Natural killer cell (primary cell): Measurements from ENCODE around the gene UNG. TPM values are rescaled to one million over a fixed set of nuclear protein-coding genes. Genes with fewer than 3 reads are reported as not detected.
"Not testable (repeated sequence)": the region's sequence is repeated elsewhere in the genome, so short reads cannot be mapped to it uniquely, and the experiment has no call there.

ENCODE experiments used
- ATAC-seq, 3 donors: fragments of 150-1000 bp in 2 of 3; fragments of 200-7000 bp in 1 of 3; cut with Tn5 transposase; 1 replicate in 1 of 3; 2 replicates in 2 of 3; pipeline ENCODE4 v1.10.0; 2021; ENCODE audit warnings: mild to moderate bottlenecking in 2 of 3, moderate library complexity in 2 of 3
- DNase-seq, 2 donors: peaks; one replicate each; pipeline versions ENCODE4 v3.0.0 to v3.0.0-alpha.2; 2013 to 2021; ENCODE audit warnings: mixed read lengths in 1 of 2
- H3K27ac ChIP-seq: one replicate; pipeline ENCODE4 v1.5.1; 2013; ENCODE audit warnings: mild to moderate bottlenecking, low read length
- H3K27me3 ChIP-seq: one replicate; pipeline ENCODE4 v1.6.1; 2013; ENCODE audit warnings: low read length; ENCODE audit not compliant: control insufficient read depth, insufficient read depth
- H3K36me3 ChIP-seq: one replicate; pipeline ENCODE4 v1.6.1; 2013; ENCODE audit warnings: low read length; ENCODE audit not compliant: control insufficient read depth, insufficient read depth
- H3K4me1 ChIP-seq: one replicate; pipeline ENCODE4 v1.6.1; 2013; ENCODE audit warnings: low read length; ENCODE audit not compliant: control insufficient read depth, insufficient read depth
- H3K4me3 ChIP-seq: one replicate; pipeline ENCODE4 v1.5.1; 2013; ENCODE audit warnings: low read length
- H3K9me3 ChIP-seq: one replicate; pipeline ENCODE4 v1.6.1; 2013; ENCODE audit warnings: low read length; ENCODE audit not compliant: control insufficient read depth, insufficient read depth
- H3K27ac Mint-ChIP-seq, 2 donors: one replicate each; pipeline ENCODE4 v1.8.0; 2022; ENCODE audit warnings: mild to moderate bottlenecking in 2 of 2, mixed read lengths in 2 of 2, moderate library complexity in 1 of 2
- H3K27me3 Mint-ChIP-seq, 2 donors: one replicate each; pipeline ENCODE4 v1.8.0; 2022; ENCODE audit warnings: low read depth in 2 of 2, mixed read lengths in 2 of 2
- H3K36me3 Mint-ChIP-seq: one replicate; pipeline ENCODE4 v1.8.0; 2022; ENCODE audit warnings: mixed read lengths
- H3K4me1 Mint-ChIP-seq, 2 donors: one replicate each; pipeline ENCODE4 v1.8.0; 2022; ENCODE audit warnings: mixed read lengths in 2 of 2
- H3K4me3 Mint-ChIP-seq: one replicate; pipeline ENCODE4 v1.8.0; 2022; ENCODE audit warnings: mild to moderate bottlenecking, moderate library complexity, mixed read lengths
- H3K9me3 Mint-ChIP-seq, 2 donors: one replicate each; pipeline ENCODE4 v1.8.0; 2022; ENCODE audit warnings: mixed read lengths in 2 of 2
- WGBS: methylation state at CpG from one replicate; pipeline ENCODE4 v1.1.7; 2013; ENCODE audit warnings: missing lambda C conversion rate; ENCODE audit not compliant: insufficient coverage; 5-methylcytosine and 5-hydroxymethylcytosine counted together
- intact Hi-C: fragments of 100-400 bp; cut with micrococcal nuclease; formaldehyde crosslinking; loops from one replicate; pipeline ENCODE4 v1.14.2; 2022
- total RNA-seq, 4 donors: library from RNA; stranded (reverse); fragments of 120-200 nt in 1 of 4; gene quantifications; one replicate each; pipeline versions ENCODE4 v1.2.3 to v1.2.4, GENCODE V29; 2013 to 2022
- TF ChIP-seq, protein P1 (sequence below): fragments of 200-600 bp; IDR thresholded peaks from one replicate; pipeline ENCODE4 v1.8.0; 2022; ENCODE audit warnings: antibody characterized with exemption

UNG gene
- total RNA-seq, 3 donors from 2014 or later (not counting 1 experiment from before 2014, with no cell fraction given) = 8.7 to 10.7 (median 9.6) TPM

DNA sequence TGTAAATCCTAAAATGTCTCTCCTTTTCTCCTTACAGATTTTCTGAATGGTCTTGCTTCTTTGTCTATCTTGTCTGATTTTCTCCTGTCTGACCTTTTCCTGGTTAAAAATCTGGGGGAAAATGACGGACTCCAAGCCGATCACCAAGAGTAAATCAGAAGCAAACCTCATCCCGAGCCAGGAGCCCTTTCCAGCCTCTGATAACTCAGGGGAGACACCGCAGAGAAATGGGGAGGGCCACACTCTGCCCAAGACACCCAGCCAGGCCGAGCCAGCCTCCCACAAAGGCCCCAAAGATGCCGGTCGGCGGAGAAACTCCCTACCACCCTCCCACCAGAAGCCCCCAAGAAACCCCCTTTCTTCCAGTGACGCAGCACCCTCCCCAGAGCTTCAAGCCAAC lies 42.0 kb downstream of the UNG start:
- WGBS = 94% methylated on average over 9 of the region's 9 CpGs

DNA sequence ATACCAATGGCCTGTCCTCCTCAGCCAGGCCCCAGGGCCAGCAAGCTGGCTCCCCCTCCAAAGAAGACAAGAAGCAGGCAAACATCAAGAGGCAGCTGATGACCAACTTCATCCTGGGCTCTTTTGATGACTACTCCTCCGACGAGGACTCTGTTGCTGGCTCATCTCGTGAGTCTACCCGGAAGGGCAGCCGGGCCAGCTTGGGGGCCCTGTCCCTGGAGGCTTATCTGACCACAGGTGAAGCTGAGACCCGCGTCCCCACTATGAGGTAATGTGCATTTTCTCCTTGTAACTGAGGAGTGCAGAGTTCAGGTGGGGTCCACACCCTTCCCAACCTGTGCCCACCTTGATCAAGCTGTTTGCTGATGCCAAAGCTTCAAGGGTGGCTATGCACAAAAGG lies 42.4 kb downstream of the UNG start:
- DNase-seq = no peak
- H3K4me3 Mint-ChIP-seq = no peak overlapping the region
- H3K9me3 Mint-ChIP-seq = no peaks in the 10 kb centered on the region
- no peaks in the 10 kb centered on the region for H3K27me3 ChIP-seq
- WGBS = 85% methylated on average over 7 of the region's 7 CpGs
- intact Hi-C loops = no loop called here
- H3K4me1 ChIP-seq = no peaks in the 10 kb centered on the region
- H3K27me3 Mint-ChIP-seq = peaks cover 0 to 3% of the 10 kb centered on the region in 2 donors
- H3K27ac Mint-ChIP-seq = no peak overlapping the region
- H3K27ac ChIP-seq = no peak overlapping the region
- TF ChIP-seq, protein P1, sequence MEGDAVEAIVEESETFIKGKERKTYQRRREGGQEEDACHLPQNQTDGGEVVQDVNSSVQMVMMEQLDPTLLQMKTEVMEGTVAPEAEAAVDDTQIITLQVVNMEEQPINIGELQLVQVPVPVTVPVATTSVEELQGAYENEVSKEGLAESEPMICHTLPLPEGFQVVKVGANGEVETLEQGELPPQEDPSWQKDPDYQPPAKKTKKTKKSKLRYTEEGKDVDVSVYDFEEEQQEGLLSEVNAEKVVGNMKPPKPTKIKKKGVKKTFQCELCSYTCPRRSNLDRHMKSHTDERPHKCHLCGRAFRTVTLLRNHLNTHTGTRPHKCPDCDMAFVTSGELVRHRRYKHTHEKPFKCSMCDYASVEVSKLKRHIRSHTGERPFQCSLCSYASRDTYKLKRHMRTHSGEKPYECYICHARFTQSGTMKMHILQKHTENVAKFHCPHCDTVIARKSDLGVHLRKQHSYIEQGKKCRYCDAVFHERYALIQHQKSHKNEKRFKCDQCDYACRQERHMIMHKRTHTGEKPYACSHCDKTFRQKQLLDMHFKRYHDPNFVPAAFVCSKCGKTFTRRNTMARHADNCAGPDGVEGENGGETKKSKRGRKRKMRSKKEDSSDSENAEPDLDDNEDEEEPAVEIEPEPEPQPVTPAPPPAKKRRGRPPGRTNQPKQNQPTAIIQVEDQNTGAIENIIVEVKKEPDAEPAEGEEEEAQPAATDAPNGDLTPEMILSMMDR = no peak
- no peaks in the 10 kb centered on the region for H3K36me3 ChIP-seq
- ATAC-seq = no peak
- no peak overlapping the region for H3K4me3 ChIP-seq
- no peaks in the 10 kb centered on the region for H3K36me3 Mint-ChIP-seq
- no peaks in the 10 kb centered on the region for H3K4me1 Mint-ChIP-seq
- H3K9me3 ChIP-seq = no peaks in the 10 kb centered on the region

More for the DNA sequence above, 42.0 kb downstream of the UNG start:
- H3K27me3 Mint-ChIP-seq = peaks cover 0 to 3% of the 10 kb centered on the region in 2 donors
- H3K27ac Mint-ChIP-seq = no peak overlapping the region
- H3K4me1 Mint-ChIP-seq = no peaks in the 10 kb centered on the region
- Histone ChIP-seq H3K27me3 (no peaks in the 10 kb centered on the region), H3K4me3 (no peak overlapping the region), H3K9me3 (no peaks in the 10 kb centered on the region), H3K27ac (no peak overlapping the region), H3K4me1 (no peaks in the 10 kb centered on the region), H3K36me3 (no peaks in the 10 kb centered on the region)
- TF ChIP-seq, protein P1 = no peak
- H3K4me3 Mint-ChIP-seq = no peak overlapping the region
- H3K9me3 Mint-ChIP-seq = no peaks in the 10 kb centered on the region
- intact Hi-C loops = no loop called here
- ATAC-seq = no peak
- DNase-seq = no peak
- H3K36me3 Mint-ChIP-seq = no peaks in the 10 kb centered on the region

DNA sequence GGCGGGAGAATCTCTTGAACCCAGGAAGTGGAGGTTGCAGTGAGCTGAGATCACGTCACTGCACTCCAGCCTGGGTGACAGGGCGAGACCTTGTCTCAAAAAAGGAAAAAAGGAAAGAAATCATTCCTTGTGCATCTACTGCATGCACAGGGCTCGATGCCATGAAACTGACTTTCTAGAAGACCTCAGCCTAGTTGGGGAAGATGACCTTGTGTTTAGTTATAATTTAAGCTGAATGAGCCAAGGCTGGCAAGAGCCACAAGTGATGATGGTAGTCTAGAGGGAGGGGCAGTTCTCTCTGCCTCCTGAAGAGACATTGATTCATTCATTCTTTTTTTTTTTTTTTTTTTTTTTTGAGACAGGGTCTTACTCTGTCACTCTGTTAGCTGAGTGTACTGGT lies 43.2 kb downstream of the UNG start:
- TF ChIP-seq, protein P1 = no peak
- intact Hi-C loops = no loop called here
- WGBS = 92% methylated on average over 4 of the region's 4 CpGs

DNA sequence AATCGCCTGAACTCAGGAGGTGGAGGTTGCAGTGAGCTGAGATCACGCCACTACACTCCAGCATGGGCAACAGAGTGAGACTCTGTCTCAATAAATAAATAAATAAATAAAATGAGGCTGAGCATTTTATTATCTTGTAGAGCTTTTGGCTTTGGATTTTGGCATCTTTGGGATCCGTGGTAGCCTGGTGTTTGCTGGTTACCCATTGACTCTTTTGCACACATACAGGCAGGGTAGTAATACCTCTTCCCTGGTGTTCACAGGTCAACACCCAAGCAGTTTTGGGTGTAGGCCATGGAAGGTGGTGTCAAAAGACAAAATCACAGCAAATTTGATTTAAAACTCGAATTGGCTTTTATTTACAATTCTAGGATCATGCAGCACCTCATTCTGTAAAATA lies 46.8 kb downstream of the UNG start:
- Mint-ChIP-seq H3K4me3 (no peak overlapping the region), H3K4me1 (no peaks in the 10 kb centered on the region), H3K27ac (no peak overlapping the region), H3K36me3 (no peaks in the 10 kb centered on the region), H3K27me3 (peaks cover 0 to 4% of the 10 kb centered on the region in 2 donors), H3K9me3 (no peaks in the 10 kb centered on the region)
- no peak overlapping the region for H3K4me3 ChIP-seq
- no peaks in the 10 kb centered on the region for H3K4me1 ChIP-seq
- no peaks in the 10 kb centered on the region for H3K36me3 ChIP-seq
- H3K27ac ChIP-seq = no peak overlapping the region
- TF ChIP-seq, protein P1 = no peak
- no peak for DNase-seq
- intact Hi-C loops = no loop called here
- WGBS = 60% methylated on average over 3 of the region's 4 CpGs
- no peaks in the 10 kb centered on the region for H3K27me3 ChIP-seq
- H3K9me3 ChIP-seq = no peaks in the 10 kb centered on the region
- no peak for ATAC-seq

More for the DNA sequence above, 43.2 kb downstream of the UNG start:
- Histone ChIP-seq H3K4me1 (no peaks in the 10 kb centered on the region), H3K4me3 (no peak overlapping the region), H3K27ac (no peak overlapping the region), H3K27me3 (no peaks in the 10 kb centered on the region), H3K36me3 (no peaks in the 10 kb centered on the region), H3K9me3 (no peaks in the 10 kb centered on the region)
- Mint-ChIP-seq H3K4me1 (no peaks in the 10 kb centered on the region), H3K27ac (no peak overlapping the region), H3K36me3 (no peaks in the 10 kb centered on the region), H3K9me3 (no peaks in the 10 kb centered on the region), H3K27me3 (peaks cover 0 to 3% of the 10 kb centered on the region in 2 donors), H3K4me3 (no peak overlapping the region)
- DNase-seq = no peak
- no peak for ATAC-seq

DNA sequence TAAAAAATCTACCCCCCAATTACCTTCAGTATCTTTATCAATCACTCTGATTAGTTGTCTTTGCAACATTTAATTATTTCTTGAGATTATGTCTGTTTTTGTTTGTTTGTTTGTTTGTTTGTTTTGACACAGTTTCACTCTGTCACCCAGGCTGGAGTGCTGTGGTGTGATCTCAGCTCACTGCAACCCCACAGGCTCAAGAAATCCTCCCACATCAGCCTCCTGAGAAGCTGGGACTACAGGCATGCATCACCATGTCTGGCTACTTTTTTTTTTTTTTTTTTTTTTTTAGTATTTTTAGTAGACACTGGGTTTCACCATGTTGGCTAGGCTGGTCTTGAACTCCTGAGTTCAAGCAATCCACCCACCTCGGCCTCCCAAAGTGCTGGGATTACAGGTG lies 49.7 kb downstream of the UNG start:
- H3K4me1 ChIP-seq, H3K9me3 Mint-ChIP-seq, H3K36me3 Mint-ChIP-seq, H3K27ac ChIP-seq, H3K9me3 ChIP-seq, H3K27me3 ChIP-seq, H3K36me3 ChIP-seq, ATAC-seq, H3K4me3 ChIP-seq, intact Hi-C loops, H3K4me1 Mint-ChIP-seq, H3K4me3 Mint-ChIP-seq, H3K27ac Mint-ChIP-seq, DNase-seq: not testable (repeated sequence)
- peaks cover 5 to 25% of the 10 kb centered on the region in 2 donors for H3K27me3 Mint-ChIP-seq
- WGBS = 94% methylated on average over 1 of the region's 1 CpG
